GM10266 (cell line): ENCODE measurements around the gene GALP.
"Not testable (repeated sequence)": the region's sequence is repeated elsewhere in the genome, so short reads cannot be mapped to it uniquely, and the experiment has no call there.

Experiments
- DNase-seq: peaks from one replicate; pipeline ENCODE4 v3.0.0; 2012; ENCODE audit errors: extremely low spot score
- CTCF ChIP-seq: IDR thresholded peaks from 2 replicates; pipeline ENCODE4 v1.5.1; 2012; ENCODE audit warnings: mild to moderate bottlenecking, low read depth; ENCODE audit not compliant: control insufficient read depth, insufficient read depth; ENCODE audit errors: missing control alignments

The GALP gene

DNA sequence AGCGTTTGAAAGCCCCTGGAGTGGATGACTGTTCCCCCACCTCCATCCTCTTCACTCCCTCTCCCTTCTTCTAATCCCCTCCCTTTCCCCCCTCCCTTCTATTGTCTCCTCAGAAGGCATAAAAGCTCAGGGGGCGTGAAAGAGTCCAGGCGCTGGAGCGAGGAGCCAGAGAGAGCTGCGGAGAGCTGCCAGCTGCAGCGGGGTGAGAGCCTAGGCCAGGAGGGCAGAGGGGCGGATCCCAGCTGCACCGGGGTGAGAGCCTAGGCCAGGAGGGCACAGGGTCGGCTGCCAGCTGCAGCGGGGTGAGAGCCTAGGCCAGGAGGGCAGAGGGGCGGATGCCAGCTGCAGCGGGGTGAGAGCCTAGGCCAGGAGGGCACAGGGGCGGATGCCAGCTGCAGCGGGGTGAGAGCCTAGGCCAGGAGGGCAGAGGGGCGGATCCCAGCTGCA is at the start of gene GALP:
GALP (plus strand) TSS at position 148 of the 447 bp plus-strand sequence. CDS start 1,101 bp downstream, outside the sequence.
- not testable (repeated sequence) for DNase-seq

DNA sequence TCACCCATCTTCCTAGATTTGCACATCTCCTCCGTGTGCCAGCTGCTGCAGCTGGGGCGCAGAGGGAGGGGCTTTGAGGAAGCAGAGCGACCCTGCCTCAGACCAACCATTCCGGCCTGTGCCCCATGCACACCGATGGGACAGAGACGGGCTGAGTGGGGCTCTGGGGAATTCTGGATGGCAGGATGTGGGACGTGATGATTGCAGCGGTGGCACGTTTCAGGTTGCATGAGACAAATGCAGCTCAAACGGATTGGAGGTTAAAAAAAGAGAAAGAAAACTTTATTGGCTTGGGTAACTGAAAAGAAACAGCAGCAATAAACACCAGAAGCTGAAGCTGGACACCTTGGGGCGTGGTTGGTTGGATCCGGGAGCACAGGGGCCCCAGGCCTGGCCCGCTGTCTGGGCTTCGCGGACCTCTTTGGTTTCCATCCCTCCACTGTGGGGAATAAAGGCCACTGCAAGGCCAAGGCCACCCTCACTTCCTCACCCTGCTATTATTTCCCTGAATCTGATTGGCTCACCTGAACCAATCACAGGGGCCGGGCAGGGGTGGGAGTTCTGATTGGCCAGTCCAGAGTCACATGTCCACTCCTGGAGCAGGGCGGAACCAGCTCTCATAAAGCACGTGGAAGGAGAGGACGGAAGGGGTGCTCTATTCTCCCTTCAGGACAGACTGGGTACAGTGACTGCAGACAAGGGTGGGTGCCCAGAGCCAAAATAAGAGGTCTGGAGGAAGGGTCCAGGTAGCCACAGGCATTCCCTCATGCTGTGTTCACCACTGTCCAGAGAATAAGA is 48.6 kb upstream of the GALP start:
- no peak for DNase-seq
- no peak for TF ChIP-seq CTCF

DNA sequence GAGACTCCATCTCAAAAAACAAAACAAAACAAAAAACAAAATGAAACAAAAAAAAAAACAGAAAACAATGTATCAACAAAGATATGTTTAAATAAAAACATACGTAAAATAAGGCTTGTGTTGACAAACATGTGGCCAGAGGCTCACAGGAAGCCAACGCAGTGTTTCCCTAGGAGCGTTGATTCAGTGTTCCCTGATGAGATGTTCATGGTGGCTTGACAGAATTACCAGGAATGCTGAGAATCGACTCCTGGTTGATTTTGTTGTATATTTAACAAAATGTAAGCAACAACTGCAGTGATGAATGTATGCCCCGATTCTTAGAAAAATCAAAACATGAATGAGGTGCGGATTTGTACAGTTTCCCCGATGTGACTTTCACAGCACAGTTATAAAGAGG is 45.8 kb upstream of the GALP start:
- DNase-seq, result no peak
- no peak for TF ChIP-seq CTCF

DNA sequence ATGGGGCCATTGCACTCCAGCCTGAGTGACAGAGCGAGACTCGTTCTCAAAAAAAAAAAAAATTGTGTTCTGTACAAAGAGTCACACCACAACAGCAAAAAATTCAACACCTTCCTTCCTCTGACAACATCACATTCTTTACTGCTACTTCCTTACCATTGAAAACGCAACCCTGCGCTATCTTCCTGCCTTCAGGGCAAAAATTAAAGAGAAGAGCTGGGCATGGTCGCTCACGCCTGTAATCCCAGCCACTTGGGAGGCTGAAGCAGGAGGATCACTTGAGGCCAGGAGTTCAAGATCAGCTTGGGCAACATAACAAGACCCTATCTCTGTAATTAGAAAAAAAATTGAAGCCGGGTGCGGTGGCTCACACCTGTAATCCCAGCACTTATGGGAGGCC is 44.2 kb upstream of the GALP start:
- TF ChIP-seq CTCF, result no peak
- no peak for DNase-seq

GRCh38 chr19:56132316-56132822 is 43.4 kb upstream of the GALP start:
- TF ChIP-seq CTCF, result no peak
- no peak for DNase-seq

GRCh38 chr19:56133858-56134653 is 41.8 kb upstream of the GALP start:
- TF ChIP-seq CTCF, result no peak

GRCh38 chr19:56134654-56134921 is 41.2 kb upstream of the GALP start:
- no peak for TF ChIP-seq CTCF
- no peak for DNase-seq

More at GRCh38 chr19:56133858-56134653, 41.8 kb upstream of the GALP start:
- no peak for DNase-seq
